HG02678 (cell line): ENCODE data around the gene TBC1D21.

Source experiments
- ATAC-seq: cut with Tn5 transposase; IDR thresholded peaks from one replicate; pipeline ENCODE4 v1.9.1; 2021; ENCODE audit warnings: mild to moderate bottlenecking, moderate library complexity; ENCODE audit not compliant: unreplicated experiment

The TBC1D21 gene

DNA sequence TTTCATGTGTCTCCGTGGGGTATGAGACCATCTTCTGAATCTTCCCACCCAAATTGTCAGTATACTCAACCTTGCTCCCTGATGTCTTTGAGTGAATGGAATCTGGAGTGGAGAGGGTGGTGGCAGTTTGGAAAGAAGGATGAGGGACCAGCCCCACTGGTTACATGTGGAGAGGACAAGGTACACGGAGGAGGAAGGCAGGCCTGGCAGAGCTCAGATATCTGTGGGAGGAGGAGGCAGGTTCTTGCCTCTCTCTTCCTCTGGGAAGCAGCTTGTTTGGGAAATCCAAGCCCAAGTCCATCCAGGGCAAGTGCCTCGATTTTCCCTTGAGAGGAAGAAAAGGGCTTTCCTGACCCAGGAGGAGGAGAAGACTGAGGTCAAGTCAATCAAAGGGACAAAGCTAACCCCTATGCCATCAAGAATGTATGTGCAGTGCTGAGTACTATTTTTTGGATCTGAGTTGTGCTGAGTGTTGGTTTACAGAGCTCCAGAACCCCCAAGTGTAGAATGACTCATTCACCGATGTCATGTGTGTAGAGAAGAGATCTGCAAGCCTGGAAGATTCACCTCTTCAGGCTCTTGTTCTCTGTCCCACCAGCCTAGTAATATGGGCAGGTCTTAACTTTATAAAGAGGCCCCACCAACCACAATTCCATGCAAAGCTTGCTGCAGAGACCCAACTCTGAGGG, 33.1 kb downstream of the TBC1D21 start:
- no peak for ATAC-seq

DNA sequence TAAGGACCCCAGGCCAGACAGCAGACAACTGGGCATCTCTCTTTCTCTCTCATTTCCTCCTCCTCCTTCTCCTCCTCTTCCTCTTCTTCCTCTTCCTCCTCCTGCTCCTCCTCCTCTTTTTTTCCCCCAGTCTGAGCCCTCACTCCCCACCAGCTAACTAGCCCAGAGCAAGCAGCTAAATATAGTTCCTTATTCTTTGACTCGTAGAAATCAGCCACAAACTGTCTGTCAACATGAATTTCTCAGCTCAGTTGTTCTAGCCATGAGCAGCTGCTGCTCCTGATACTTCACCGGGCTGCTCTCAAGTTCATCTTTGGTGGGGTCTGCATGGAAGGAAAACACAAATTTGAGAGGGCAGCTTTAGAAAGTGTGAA, 33.7 kb downstream of the TBC1D21 start:
- no peak for ATAC-seq

DNA sequence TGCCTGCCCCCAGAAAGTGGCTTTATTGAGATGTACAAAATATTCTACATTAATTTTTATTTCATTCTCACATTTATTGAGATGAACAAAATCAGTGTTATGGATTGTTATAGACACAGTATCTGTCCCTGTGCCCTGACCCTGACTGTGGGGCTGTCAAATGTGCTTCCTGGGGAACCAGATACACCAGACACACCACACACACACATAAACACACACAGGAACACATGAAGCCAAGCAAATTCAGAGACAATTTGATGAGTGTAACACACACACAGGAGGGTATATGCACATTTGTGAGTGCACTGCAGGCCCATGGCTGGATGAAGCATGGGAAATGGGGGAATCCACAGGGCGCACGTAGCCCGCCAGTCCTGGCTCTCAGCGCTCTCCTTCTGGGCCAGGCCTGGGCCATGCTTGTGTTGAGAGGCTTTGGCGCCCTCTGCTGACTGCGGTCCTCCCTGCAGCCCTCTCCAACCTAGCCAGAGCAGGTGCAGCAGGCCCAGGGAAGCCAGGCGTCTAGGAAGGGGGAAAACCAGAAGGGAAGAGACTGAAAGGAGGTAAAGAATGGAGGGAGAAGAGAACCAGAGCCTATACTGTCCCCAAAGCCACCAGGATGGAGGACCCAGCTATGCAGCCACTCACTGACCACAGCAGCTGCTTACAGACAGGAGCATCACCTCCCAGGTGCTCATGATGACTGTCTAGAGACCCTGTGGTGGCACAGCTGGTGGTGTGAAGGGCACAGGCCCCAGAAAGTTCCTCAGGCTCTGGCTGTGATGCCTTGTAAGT, 34.9 kb downstream of the TBC1D21 start:
- ATAC-seq, result peak; percentile 69

DNA sequence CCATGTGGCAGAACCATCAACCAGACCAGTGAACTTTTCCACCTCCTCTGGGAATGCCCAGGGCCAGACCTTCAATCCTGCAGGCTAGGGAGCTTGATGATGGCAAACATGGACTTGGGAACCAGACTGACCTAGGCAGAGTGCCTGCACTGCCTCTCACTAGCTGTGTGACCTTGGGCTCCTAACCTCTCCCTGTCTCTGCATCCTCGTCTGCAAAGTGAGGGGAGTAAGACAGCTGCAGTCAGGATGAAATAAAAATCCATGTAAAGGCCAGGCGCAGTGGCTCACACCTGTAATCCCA, 35.4 kb downstream of the TBC1D21 start:
- ATAC-seq, result no peak

DNA sequence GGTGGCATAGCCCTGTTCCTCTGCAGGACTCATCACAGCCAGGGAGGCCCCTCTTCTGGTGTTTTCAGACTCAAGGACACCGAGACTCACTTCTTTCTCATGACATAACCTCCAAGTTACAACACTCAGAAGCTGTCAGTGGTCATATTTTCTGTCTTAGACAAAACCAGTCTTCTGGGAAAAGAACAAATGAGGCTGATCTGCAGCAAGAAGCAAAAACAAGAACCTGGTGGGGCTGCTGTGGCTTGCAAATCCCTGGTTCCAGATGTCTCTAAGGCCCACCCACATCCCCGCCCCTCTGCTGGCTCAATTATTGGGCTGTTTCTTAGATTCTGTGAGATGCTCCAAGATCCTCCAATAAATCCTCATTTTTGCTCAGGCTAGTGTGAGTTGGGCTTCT, 36.3 kb downstream of the TBC1D21 start:
- no peak for ATAC-seq

DNA sequence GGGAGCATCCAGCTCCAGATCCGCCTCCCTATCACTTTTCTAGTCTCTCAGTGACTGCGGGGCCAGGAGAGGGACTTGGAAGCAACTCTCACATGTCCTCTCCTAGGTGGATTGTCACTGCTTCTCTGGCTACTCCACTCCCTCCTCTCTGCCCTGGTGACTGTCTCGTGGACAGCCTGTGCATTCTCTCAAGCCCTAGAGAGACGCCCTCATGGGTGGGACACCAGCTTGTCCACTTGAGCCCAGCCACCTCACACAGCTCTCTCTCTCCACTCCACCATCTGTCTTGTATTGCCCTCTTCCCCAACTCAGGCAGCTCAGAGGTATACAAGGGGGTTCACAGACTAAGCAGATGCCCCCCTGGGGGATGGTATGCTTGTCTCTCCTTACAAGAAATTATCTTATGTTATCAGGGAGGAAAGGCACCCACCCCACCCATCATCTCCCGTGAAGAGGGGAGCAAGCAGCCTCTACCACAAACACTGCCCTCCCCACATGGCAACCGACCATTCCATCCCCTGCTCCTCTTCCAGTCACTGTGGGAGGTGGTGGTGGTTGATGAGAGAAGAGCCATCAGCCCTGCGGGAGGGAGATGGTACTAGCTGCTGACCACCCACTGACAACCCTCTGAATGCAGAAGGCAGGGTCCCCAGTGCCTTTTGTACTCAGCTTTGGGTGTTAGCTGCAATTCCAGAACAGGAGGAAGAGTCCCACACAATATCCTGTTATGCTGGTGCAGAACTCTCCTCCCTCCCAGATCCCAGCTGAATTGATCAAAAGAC, 37.3 kb downstream of the TBC1D21 start:
- ATAC-seq, result no peak

DNA sequence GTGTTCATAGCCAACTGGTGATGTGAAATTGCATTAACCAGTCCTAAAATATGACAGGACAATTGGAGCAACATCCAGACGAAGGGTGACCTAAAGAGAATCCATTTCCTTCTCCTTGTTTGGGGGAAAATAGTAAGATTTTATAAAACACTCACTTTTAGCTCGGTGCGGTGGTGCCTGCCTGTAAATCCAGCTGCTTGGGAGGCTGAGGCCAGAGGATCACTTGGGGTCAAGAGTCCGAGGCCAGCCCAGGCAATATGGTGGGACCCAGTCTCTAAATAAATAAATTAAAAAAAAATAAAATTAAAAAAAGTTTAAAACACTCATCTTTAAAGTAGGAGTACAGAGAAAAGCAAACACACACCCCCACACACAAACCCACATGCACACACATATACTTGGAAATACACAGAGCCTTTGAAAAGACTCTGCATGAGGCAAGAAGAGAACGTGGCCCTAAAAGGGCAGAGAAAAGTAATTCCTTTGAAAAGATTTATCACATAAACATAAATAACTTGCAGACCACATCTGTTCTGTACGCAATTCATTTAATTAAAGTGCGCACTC, 38.7 kb downstream of the TBC1D21 start:
- ATAC-seq, result no peak

DNA sequence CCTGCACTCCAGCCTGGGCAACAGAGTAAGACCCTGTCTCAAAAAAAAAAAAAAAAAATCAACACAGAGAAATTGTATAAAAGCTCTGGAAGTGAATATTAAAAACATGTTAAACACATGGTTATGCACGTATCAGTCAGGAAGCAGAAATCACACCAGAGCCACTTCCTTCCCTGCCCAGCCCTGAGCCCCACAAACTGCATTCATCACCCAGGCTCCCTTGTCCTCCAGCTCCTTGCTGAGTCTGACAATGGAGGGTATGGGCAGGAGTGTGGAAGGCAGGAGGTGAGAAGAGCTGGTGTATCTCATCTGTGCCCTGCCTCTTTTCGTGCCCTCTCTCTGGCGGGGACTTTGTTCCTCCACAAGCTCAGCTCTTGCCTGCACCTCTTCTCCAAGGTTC, 40.8 kb downstream of the TBC1D21 start:
- ATAC-seq, result no peak

DNA sequence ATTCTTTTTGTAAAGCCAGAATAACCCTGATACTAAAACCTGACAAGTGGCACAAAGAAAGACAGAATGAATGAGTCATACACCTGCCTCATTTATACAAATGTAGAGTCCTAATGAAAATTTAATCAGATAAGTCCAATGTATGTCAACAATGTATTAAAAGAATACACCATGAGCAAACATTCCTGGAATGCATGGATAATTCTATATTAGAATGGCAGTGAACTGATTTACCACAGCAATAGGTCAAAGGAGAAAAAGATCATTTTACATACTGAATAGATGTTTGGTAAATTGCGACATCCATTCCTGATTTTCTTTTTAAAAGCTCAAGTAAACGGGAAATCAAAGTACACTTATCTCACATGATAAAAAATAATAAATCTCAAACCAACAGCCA, 41.7 kb downstream of the TBC1D21 start:
- ATAC-seq, result no peak

DNA sequence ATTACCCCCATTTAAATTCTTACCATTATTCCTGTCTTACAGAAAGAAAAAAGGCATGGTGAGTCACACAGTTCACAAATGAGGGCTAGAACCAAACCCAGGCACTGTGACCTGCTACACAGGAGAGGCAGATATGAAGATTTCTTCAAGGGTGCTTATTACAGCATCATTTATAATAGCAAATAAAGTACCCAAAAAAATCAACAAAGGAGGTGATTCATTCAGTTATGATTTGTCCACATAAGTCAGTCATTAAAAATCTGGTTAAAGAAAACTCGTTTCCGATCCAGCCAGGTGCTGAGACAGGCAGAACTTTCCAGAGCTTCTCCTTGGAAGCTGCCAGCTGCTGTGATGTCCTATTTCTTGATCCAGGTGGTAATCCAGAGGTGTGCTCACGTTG, 45.4 kb downstream of the TBC1D21 start:
- ATAC-seq, result no peak

DNA sequence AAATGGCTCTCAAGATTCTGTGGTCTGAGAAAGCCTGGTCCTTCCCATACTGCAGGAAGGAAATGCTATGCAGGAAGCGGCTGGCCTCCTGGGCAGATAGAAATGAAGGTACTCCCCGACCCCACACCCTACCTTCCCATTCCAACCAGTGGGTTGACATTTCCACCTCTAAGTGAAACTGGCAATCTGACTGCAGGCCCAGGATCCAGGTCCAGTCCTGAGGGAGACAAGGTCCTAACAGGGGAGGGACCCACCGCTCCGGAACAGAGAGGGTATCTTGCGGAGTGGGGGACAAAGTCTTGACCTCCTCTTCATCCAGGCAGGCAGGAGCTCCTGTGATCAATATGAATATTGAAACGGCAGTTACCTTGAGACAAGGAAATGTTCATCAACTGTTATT, 46.3 kb downstream of the TBC1D21 start:
- no peak for ATAC-seq

DNA sequence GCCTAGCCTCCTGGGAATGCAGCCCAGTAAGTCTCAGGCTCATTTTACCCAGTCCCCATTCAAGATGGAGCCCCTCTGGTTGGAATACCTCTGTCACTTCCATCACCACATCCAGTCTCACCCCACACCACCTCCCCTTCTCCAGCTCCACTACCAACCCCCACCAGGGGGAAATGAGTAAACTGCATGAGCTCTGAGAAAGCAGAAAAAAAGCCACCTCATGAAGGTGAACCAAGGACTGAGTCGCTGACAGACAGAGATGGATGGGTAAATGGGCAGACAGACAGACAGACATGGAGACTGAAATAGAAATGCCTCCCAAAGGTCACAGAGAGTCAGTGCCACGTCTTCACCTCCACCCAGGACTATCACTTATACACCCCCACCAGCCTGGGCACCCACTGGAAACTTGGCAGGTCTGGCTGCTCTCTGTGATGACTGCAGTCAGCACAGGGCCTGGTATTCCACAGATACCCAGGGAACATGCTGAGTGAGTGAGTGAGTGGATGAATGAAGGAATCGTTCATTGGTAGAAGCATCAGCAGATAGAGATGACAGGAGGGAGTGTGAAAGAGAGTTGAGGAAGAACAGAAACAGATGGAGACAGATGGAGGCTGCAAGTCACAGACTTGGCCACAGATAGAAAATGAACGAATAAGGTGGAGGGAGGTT, 48.0 kb downstream of the TBC1D21 start:
- no peak for ATAC-seq

DNA sequence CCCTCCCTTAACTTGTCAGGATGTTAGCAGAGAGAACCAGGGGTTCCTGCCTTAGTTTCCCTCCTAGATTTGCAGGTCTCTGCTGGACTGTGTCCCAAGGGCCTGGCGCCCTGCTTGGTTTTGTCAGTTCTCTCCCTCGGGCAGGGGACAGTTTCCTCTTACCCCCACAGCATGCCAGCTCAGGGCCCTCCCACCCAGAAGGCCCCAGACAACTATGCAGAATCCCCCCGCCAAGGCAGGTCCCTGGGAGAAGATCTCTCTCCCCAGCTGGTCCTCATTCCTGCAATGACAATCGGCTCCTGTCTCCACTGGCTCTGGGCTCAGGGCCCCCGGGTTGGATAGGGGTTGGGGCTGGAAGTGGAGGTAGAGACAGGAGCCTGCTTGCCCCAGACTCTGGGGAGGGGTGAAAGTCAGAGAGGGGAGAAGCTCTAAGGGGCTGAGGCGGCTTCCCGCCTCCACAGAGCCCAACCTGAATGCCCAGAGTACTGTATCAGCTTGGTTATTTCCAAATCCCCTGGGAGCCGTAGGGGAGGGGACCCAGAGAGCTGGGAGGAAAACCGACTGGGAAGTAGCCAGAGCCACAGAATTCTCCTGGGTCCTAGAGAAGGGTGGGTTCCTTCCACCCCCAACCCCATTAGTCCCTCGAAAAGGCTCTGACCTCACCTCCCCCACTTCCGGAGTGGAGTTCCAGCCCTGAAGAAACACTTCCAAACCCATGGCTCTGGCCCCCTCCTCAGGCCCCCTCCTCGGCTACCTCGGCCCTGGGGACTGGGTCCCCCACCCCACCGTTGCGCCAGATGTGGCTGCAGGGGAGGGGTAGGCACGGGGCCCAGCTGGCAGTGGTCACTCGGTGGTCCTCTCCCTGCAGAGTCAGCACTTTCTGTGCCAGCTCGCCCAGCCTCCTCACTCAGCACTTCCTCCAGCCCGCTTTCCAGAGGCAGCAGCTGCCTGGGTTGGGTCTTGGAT, 49.1 kb downstream of the TBC1D21 start:
- ATAC-seq, result no peak

DNA sequence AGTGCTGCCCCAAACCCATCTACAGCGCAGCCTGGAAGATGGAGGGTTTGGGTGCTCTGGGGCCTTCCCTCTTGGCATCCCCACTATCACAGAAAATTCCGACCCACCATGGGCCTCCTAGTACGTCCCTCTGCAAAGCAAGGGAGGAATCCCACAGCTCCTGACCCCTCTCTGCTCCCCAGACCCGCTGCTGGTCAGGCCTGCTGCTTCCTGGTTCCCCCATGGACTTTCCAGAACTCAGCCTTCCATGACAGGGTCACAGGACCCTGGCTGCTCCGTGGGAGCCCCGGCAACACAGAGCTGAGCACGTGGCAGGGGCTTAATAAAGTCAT, 49.8 kb downstream of the TBC1D21 start:
- ATAC-seq, result no peak

DNA sequence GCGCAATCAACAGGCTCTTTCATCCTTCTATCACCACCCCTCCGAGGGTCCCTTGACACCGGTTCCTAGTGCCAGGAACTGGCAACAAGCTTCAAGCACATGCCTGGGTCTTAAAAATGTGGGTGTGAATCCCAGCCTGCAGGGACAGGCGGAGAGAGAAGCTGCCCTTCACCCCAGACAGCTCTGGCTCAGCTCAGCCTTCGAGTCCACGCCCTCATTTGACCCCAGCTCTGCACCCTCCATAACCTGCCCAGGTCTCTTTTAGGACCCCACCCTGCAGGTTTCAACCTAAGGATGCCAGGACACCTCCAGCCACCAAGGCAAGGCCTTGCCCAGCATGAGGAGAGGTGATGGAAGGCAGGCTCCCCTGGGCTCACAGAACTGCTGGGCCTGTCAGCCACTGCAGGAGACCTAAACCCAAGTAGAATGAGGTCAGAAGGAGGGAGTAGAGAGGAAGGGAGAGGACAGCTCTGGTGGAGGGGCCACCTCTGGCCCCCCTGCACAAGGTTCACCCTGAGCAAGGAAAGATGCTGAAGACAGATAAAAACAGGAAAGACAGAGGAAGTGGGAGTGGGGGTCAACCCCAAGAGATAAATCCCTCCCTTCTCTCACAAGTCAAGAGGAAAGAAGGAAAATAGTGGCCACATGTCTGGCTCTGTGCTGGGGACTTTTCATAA, 50.3 kb downstream of the TBC1D21 start:
- no peak for ATAC-seq

DNA sequence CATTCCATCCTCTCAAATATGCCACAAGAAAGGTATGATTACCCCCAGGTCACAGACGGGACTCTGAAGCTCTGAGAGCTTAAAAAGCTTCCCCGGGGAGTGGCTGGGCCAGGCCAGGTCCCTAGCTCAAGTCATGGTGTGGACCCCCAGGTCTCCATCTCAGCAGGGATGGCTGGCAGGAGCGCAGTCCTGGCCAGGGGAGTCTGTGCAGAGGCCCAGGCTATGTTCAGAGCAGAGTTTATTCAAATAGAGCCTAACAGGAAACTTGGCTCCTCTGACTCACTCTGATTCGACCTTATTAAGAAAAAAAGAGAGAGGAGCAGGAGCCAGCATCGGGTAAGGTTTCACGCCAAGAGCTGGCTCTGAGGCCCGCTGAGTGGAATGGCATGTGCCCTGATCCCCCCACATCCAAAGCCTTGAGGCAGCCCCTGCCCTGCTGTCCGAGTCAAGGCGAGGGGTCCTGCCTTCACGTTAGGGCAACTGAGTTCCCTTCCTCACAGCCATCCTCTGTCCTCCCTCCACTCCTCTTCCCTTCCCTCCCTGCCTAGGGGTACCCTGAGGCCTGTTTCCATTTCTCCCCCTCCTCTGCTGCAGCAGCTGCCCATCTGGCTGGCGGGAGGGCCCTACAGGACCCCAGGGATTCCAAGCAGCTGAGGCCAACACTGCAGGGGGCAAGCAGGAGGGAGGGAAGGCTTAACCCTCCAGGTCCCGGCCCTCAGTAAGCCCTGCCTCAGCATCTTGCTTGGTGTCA, 51.0 kb downstream of the TBC1D21 start:
- no peak for ATAC-seq

DNA sequence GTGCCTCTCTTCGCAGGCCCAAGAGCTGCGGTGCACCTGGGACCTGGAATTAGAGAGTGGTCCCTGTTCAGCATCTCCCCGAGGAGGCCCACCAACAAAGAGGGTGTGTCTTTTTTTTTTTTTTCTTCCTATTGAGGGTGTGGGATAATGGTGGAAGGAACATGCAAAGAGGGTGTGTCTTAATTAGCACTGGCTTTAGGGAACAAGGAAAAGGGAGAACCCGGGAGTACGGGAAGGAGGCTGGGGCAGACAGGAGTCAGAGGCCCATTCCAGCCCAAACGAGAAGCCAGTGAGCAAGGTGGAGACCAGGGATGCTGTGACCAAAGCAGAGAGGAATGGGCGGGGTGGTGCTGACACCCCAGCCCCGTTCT, 52.5 kb downstream of the TBC1D21 start:
- ATAC-seq, result no peak

DNA sequence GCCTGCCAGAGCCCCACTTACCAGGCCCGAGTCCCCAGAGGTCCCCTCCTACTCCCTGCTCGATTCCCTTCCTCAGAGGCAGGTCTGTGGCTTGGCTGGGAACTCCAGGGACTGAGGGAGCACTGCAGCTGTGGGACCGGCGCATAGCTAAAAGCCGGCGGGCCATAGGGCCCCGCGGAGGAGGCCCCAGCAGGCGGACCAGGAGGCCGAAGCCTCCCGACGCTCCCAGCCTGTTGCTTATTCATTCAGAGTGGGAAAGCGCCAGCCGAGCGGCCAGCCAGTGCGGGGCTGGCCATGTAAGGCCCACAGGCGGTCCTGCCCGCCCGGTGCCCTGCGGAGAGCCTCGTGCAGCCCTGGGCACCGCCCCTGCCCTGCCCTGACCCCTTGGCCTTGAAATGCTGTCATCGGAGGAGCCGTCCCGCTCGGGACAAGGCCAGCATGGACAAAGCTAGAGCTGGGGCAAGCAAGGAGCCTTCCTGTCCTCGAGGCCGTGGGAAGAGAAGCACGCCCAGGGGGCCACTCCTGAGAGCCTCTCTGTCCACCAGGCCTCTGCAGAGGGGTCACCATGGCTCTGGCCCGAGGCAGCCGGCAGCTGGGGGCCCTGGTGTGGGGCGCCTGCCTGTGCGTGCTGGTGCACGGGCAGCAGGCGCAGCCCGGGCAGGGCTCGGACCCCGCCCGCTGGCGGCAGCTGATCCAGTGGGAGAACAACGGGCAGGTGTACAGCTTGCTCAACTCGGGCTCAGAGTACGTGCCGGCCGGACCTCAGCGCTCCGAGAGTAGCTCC, 53.0 kb downstream of the TBC1D21 start, which contains the start of gene LOXL1:
Gene LOXL1, plus strand, starts transcription at position 244 of the 784 bp plus-strand sequence. Its CDS starts 322 bp downstream, at position 566.
- ATAC-seq, result no peak
